H1 (cell line): ENCODE results near the gene VN1R2. TPM values are rescaled to one million over a fixed set of nuclear protein-coding genes. Genes with fewer than 3 reads are reported as not detected.

Source experiments
- CTCF ChIA-PET: fragments of 300-600 bp; sonication (Branson Sonifier 250); formaldehyde crosslinking; loops from one replicate; lab custom pipeline; 2021; ENCODE audit not compliant: partially characterized antibody; lab: Charles Lee
- POLR2A ChIA-PET: fragments of 300-600 bp; sonication (Branson Sonifier 250); formaldehyde crosslinking; loops from one replicate; lab custom pipeline; 2021; ENCODE audit warnings: inconsistent platforms; ENCODE audit not compliant: partially characterized antibody; lab: Charles Lee
- DNase-seq, 2 experiments: peaks; one replicate each; pipeline versions ENCODE4 v3.0.0 to v3.0.0-alpha.2; 2010 to 2022; ENCODE audit warnings: low spot score in 2 of 2, low read depth in 1 of 2, mixed read lengths in 1 of 2
- FAIRE-seq: peaks from 2 replicates; lab custom pipeline; 2011; peaks lifted over from hg19 to GRCh38; lab: Jason Lieb, UNC
- H2AFZ ChIP-seq: 2 replicates; pipeline ENCODE4 v1.8.1; 2012; ENCODE audit warnings: low read length, inconsistent platforms
- H2AK5ac ChIP-seq: 2 replicates; pipeline ENCODE4 v1.6.1; 2013; ENCODE audit warnings: low read depth, low read length
- H2BK120ac ChIP-seq: replicated peaks from 2 replicates; pipeline ENCODE3; 2013; ENCODE audit warnings: low read depth, low read length, inconsistent platforms
- H2BK12ac ChIP-seq: 2 replicates; pipeline ENCODE4 v1.6.1; 2013; ENCODE audit warnings: low read depth, low read length
- H2BK15ac ChIP-seq: 2 replicates; pipeline ENCODE4 v1.6.1; 2013; ENCODE audit warnings: low read length
- H2BK20ac ChIP-seq: 2 replicates; pipeline ENCODE4 v1.6.1; 2013; ENCODE audit warnings: low read length
- H2BK5ac ChIP-seq: 2 replicates; pipeline ENCODE4 v1.6.1; 2013; ENCODE audit warnings: low read depth, low read length
- H3K14ac ChIP-seq: 2 replicates; pipeline ENCODE4 v1.6.1; 2013; ENCODE audit warnings: inconsistent platforms; ENCODE audit not compliant: insufficient read length
- H3K18ac ChIP-seq: 2 replicates; pipeline ENCODE4 v1.6.1; 2013; ENCODE audit warnings: low read length; ENCODE audit errors: extremely low read depth
- H3K23ac ChIP-seq: 2 replicates; pipeline ENCODE4 v1.6.1; 2013; ENCODE audit warnings: inconsistent platforms; ENCODE audit not compliant: insufficient read length
- H3K23me2 ChIP-seq: 2 replicates; pipeline ENCODE4 v1.6.1; 2013; ENCODE audit warnings: low read depth, low read length
- H3K27ac ChIP-seq: 2 replicates; pipeline ENCODE4 v1.6.1; 2011; ENCODE audit warnings: low read depth, low read length, inconsistent platforms
- H3K27me3 ChIP-seq, 4 experiments: replicated peaks in 1 of 4; 1 replicate in 1 of 4; 2 replicates in 3 of 4; pipeline versions ENCODE4 v1.6.1 to v1.8.1; 2011 to 2013; ENCODE audit warnings: low read length in 3 of 4, mild to moderate bottlenecking in 3 of 4, inconsistent platforms in 2 of 4, mixed read lengths in 2 of 4, moderate library complexity in 1 of 4; ENCODE audit not compliant: control insufficient read depth in 3 of 4, insufficient read depth in 3 of 4; ENCODE audit errors: extremely low read depth in 1 of 4
- H3K36me3 ChIP-seq, 4 experiments: 2 replicates each; pipeline versions ENCODE4 v1.6.1 to v1.8.1; 2011 to 2013; ENCODE audit warnings: mild to moderate bottlenecking in 4 of 4, low read length in 3 of 4, moderate library complexity in 2 of 4, control low read depth in 1 of 4, inconsistent platforms in 1 of 4; ENCODE audit not compliant: insufficient read depth in 4 of 4, control insufficient read depth in 2 of 4
- H3K4ac ChIP-seq: replicated peaks from 2 replicates; pipeline ENCODE3; 2013; ENCODE audit warnings: low read length, low read depth, mixed read lengths, inconsistent platforms; ENCODE audit not compliant: insufficient read length
- H3K4me1 ChIP-seq, 4 experiments: replicated peaks in 1 of 4; 1 replicate in 1 of 4; 2 replicates in 3 of 4; pipeline versions ENCODE4 v1.6.1 to v1.8.1; 2011 to 2013; ENCODE audit warnings: low read length in 3 of 4, inconsistent platforms in 2 of 4, mixed read lengths in 1 of 4; ENCODE audit not compliant: insufficient read depth in 4 of 4, control insufficient read depth in 3 of 4
- H3K4me2 ChIP-seq, 2 experiments: 2 replicates each; pipeline versions ENCODE4 v1.6.1 to v1.8.1; 2011 to 2013; ENCODE audit warnings: low read depth in 2 of 2, low read length in 2 of 2, control low read depth in 1 of 2, inconsistent platforms in 1 of 2, mild to moderate bottlenecking in 1 of 2; ENCODE audit not compliant: insufficient read depth in 1 of 2
- H3K4me3 ChIP-seq, 4 experiments: fragments of 200-600, 300-600 bp in 1 of 4; sonication (generic), shearing (Covaris generic), sonication (Bioruptor Twin) in 1 of 4; 2 replicates each; pipeline versions ENCODE4 v1.5.1 to v1.8.1; 2011 to 2016; ENCODE audit warnings: low read length in 4 of 4, low read depth in 3 of 4, control low read depth in 2 of 4, inconsistent platforms in 2 of 4, mild to moderate bottlenecking in 2 of 4, mixed read lengths in 1 of 4, moderate library complexity in 1 of 4; ENCODE audit not compliant: insufficient read depth in 2 of 4; ENCODE audit errors: extremely low read depth in 1 of 4
- H3K56ac ChIP-seq: replicated peaks from 2 replicates; pipeline ENCODE3; 2013; ENCODE audit warnings: low read depth, mild to moderate bottlenecking, mixed read lengths, low read length, inconsistent platforms; ENCODE audit not compliant: insufficient read length
- H3K79me1 ChIP-seq: 2 replicates; pipeline ENCODE4 v1.6.1; 2013; ENCODE audit warnings: low read depth, low read length, control low read depth
- H3K79me2 ChIP-seq, 2 experiments: 2 replicates each; pipeline versions ENCODE4 v1.6.1 to v1.8.1; 2012 to 2013; ENCODE audit warnings: low read length in 2 of 2, mild to moderate bottlenecking in 2 of 2, inconsistent platforms in 1 of 2; ENCODE audit not compliant: insufficient read depth in 2 of 2, control insufficient read depth in 1 of 2
- H3K9ac ChIP-seq, 4 experiments: replicated peaks in 1 of 4; 1 replicate in 1 of 4; 2 replicates in 3 of 4; pipeline versions ENCODE4 v1.6.1 to v1.8.1; 2011 to 2013; ENCODE audit warnings: low read depth in 3 of 4, low read length in 3 of 4, control low read depth in 2 of 4, mild to moderate bottlenecking in 2 of 4, moderate library complexity in 2 of 4, inconsistent platforms in 1 of 4; ENCODE audit errors: extremely low read depth in 1 of 4
- H3K9me3 ChIP-seq, 2 experiments: 2 replicates each; pipeline versions ENCODE4 v1.6.1 to v1.8.1; 2012 to 2013; ENCODE audit warnings: mild to moderate bottlenecking in 2 of 2, moderate library complexity in 2 of 2, control low read depth in 1 of 2, inconsistent platforms in 1 of 2, low read depth in 1 of 2, low read length in 1 of 2, mixed read lengths in 1 of 2; ENCODE audit not compliant: insufficient read depth in 2 of 2
- H4K20me1 ChIP-seq, 2 experiments: replicated peaks in 1 of 2; 2 replicates each; pipeline versions ENCODE3 to v1.8.1; 2011 to 2013; ENCODE audit warnings: inconsistent platforms in 2 of 2, low read length in 2 of 2, mild to moderate bottlenecking in 1 of 2; ENCODE audit not compliant: insufficient read depth in 2 of 2, control insufficient read depth in 1 of 2
- H4K5ac ChIP-seq: 2 replicates; pipeline ENCODE4 v1.6.1; 2013; ENCODE audit warnings: low read length, low read depth, mixed read lengths, inconsistent platforms; ENCODE audit not compliant: insufficient read length
- H4K8ac ChIP-seq: 2 replicates; pipeline ENCODE4 v1.8.0; 2013; ENCODE audit warnings: mild to moderate bottlenecking, moderate library complexity, low read length, inconsistent platforms; ENCODE audit not compliant: insufficient read depth; ENCODE audit errors: extremely low read depth
- H4K91ac ChIP-seq: replicated peaks from 2 replicates; pipeline ENCODE3; 2013; ENCODE audit warnings: low read length, mixed read lengths, inconsistent platforms; ENCODE audit not compliant: insufficient read length
- ASH2L ChIP-seq: fragments of 200-600, 300-600 bp; sonication (generic); IDR thresholded peaks from one replicate; pipeline ENCODE4 v1.7.1; 2017; ENCODE audit warnings: low read length
- GABPA ChIP-seq: IDR thresholded peaks from 2 replicates; pipeline ENCODE4 v1.6.1; 2011; ENCODE audit warnings: mild to moderate bottlenecking, low read length, moderate library complexity, borderline replicate concordance; ENCODE audit not compliant: insufficient read depth
- RXRA ChIP-seq: IDR thresholded peaks from 2 replicates; pipeline ENCODE4 v1.6.1; 2011; ENCODE audit warnings: low read depth, mild to moderate bottlenecking, low read length, moderate library complexity; ENCODE audit not compliant: insufficient read depth
- WGBS, 2 experiments: shearing (Covaris generic) in 1 of 2; methylation state at CpG; one replicate each; pipeline versions ENCODE4 v1.1.6 to v1.1.7; 2013 to 2015; ENCODE audit warnings: low lambda C conversion rate in 2 of 2, mixed read lengths in 2 of 2, inconsistent platforms in 1 of 2, low coverage in 1 of 2, missing lambda C conversion rate in 1 of 2; ENCODE audit not compliant: insufficient replicate concordance in 2 of 2, insufficient coverage in 1 of 2, insufficient read length in 1 of 2; ENCODE audit errors: extremely low coverage in 1 of 2, missing lambda C conversion rate in 1 of 2; 5-methylcytosine and 5-hydroxymethylcytosine counted together
- polyA plus RNA-seq, 7 experiments: library from polyadenylated mRNA; depleted of rRNA in 3 of 7; stranded (reverse) in 5 of 7; unstranded in 2 of 7; fragments of >200 nt in 5 of 7; fragments of 200-250 nt in 2 of 7; gene quantifications; 1 replicate in 5 of 7; 2 replicates in 1 of 7; 4 replicates in 1 of 7; pipeline versions ENCODE4 v1.2.1 to v1.2.3, GENCODE V29; 2011 to 2013; ENCODE audit warnings: missing spikeins in 2 of 7, mixed read lengths in 2 of 7
- total RNA-seq: library from RNA; stranded (reverse); fragmentation: NEBNext Ultra II Directional; extraction: Animal tissue kit (Norgen Biotek cat#: 25700); gene quantifications from 2 replicates; pipeline ENCODE4 v1.2.1, GENCODE V29; 2021

VN1R2 gene
- total and polyA plus RNA-seq, 2 of the 8 experiments (the other 6 are each of a cell fraction or from before 2014, with no cell fraction given) = not detected

GRCh38 chr19:53254411-53255341 is 3.4 kb upstream of the VN1R2 start, which contains the start of gene ZNF677:
Gene ZNF677 (minus strand): TSS chr19:53254873. CDS start chr19:53251550, 3,323 bp downstream.
- Histone ChIP-seq H3K4me2 (peak within 1 kb of the TSS; percentile 76 to 88), H3K79me2 (peaks cover 0 to 7% of the 10 kb centered on the region in 2 experiments; a peak in 2 of 4 replicates), H3K27ac (peak within 1 kb of the TSS; percentile 77), H2AFZ (peak within 1 kb of the TSS; percentile 87), H2BK20ac (no peak within 1 kb of the TSS), H3K14ac (no peak within 1 kb of the TSS), H2BK120ac (no peak within 1 kb of the TSS), H2AK5ac (0 out of 2 replicates have a peak within 1 kb of the TSS, but pooled peaks have one; percentile 65), H4K8ac (peak within 1 kb of the TSS; percentile 66), H3K36me3 (peaks cover 3 to 29% (median 22%) of the 10 kb centered on the region in 4 experiments), H3K4me1 (0 out of 7 replicates have a peak, but pooled peaks cover 0 to 1% (median 0%) of the 10 kb centered on the region in 4 experiments), H4K91ac (peak within 1 kb of the TSS; percentile 7), H3K56ac (no peak within 1 kb of the TSS), H3K79me1 (peaks cover 2% of the 10 kb centered on the region; the same call in 1 of the 2 replicates), H3K9me3 (peaks cover 7 to 20% of the 10 kb centered on the region in 2 experiments; a peak in 3 of 4 replicates), H4K5ac (peak within 1 kb of the TSS; percentile 27), H3K9ac (peak within 1 kb of the TSS; percentile 37 to 84 (median 65)), H3K23me2 (peaks cover 7% of the 10 kb centered on the region; the same call in 1 of the 2 replicates), H4K20me1 (no peaks in the 10 kb centered on the region), H3K4me3 (peak within 1 kb of the TSS; percentile 92 to 96 (median 94)), H3K4ac (peak within 1 kb of the TSS; percentile 5), H2BK15ac (no peak within 1 kb of the TSS), H3K27me3 (no peaks in the 10 kb centered on the region), H2BK5ac (peak within 1 kb of the TSS; percentile 75), H3K23ac (no peak within 1 kb of the TSS), H3K18ac (peak within 1 kb of the TSS; percentile 62; the same call in 1 of the 2 replicates), H2BK12ac (no peak within 1 kb of the TSS)
- peak; percentile 64 to 66 for DNase-seq
- POLR2A ChIA-PET = no interaction called here
- CTCF ChIA-PET = interaction anchor here (0.7 kb wide), 1 partner anchor 10 kb away, joined by 3 read pairs; no protein-coding TSS in a partner anchor
- whole genome bisulfite sequencing, 2 experiments = 4% methylated on average over 55 of the region's 72 CpGs; no CpG with 5 or more reads in 1 of the 2 experiments
- no peak for FAIRE-seq
- TF ChIP-seq GABPA (peak; percentile 82; the same call in 1 of the 2 replicates), RXRA (no peak), ASH2L (peak; percentile 81)
